ENCODE measurements around the gene FAM124B. TPM values are rescaled to one million over a fixed set of nuclear protein-coding genes. Genes with fewer than 3 reads are reported as not detected.

Gene FAM124B
- total and polyA plus RNA-seq, 2 of the 8 experiments (the other 6 are each of a cell fraction or from before 2014, with no cell fraction given) = 2.1 to 2.6 TPM

GRCh38 chr2:224382973-224383555 is 18.8 kb downstream of the FAM124B start:
- H3K79me1 ChIP-seq (ENCODE audit: low read depth, low read length) = no peaks in the 10 kb centered on the region
- H2BK120ac ChIP-seq (replicated peaks; ENCODE audit: low read depth, low read length) = no peak overlapping the region
- no peak overlapping the region for H3K4ac ChIP-seq (replicated peaks; ENCODE audit: insufficient read length, low read depth, low read length)
- H3K4me2 ChIP-seq (ENCODE audit: insufficient read depth in 1 of 2, low read depth in 2 of 2, low read length in 2 of 2) = no peak overlapping the region
- no peak overlapping the region for H4K8ac ChIP-seq (ENCODE audit: extremely low read depth, insufficient read depth, low read length)
- no peak overlapping the region for H2AK5ac ChIP-seq (ENCODE audit: low read depth, low read length)
- DNase-seq (ENCODE audit: low read depth in 1 of 2, low spot score in 2 of 2) (no peak), FAIRE-seq (no peak)
- no peak overlapping the region for H3K9ac ChIP-seq (replicated peaks in 1 of 4; ENCODE audit: extremely low read depth in 1 of 4, low read depth in 3 of 4, low read length in 3 of 4)
- no peaks in the 10 kb centered on the region for H3K4me1 ChIP-seq (replicated peaks in 1 of 4; ENCODE audit: control insufficient read depth in 3 of 4, insufficient read depth in 4 of 4, low read length in 3 of 4)
- WGBS, 2 experiments (ENCODE audit: extremely low coverage in 1 of 2, insufficient coverage in 1 of 2, insufficient read length in 1 of 2, insufficient replicate concordance in 2 of 2, low coverage in 1 of 2, low lambda C conversion rate in 2 of 2, missing lambda C conversion rate in 1 of 2) = 88% methylated on average over 9 of the region's 9 CpGs; no CpG with 5 or more reads in 1 of the 2 experiments
- no peak overlapping the region for H2BK20ac ChIP-seq (ENCODE audit: low read length)
- H3K27me3 ChIP-seq (replicated peaks in 1 of 4; ENCODE audit: control insufficient read depth in 3 of 4, extremely low read depth in 1 of 4, insufficient read depth in 3 of 4, low read length in 3 of 4) = no peaks in the 10 kb centered on the region
- CTCF ChIA-PET (ENCODE audit: partially characterized antibody) = interaction anchor here (3.3 kb wide), 1 partner anchor 14 kb away, joined by 19 read pairs; no protein-coding TSS in a partner anchor
- TF ChIP-seq HDAC6 (IDR thresholded peaks at IDR 0.05; ENCODE audit: low read depth, low read length) (no peak), KDM1A (IDR thresholded peaks at IDR 0.05; ENCODE audit: borderline replicate concordance, low read length) (no peak), SP2 (IDR thresholded peaks at IDR 0.05; ENCODE audit: low read length) (no peak), TCF12 (IDR thresholded peaks at IDR 0.05; ENCODE audit: low read depth, low read length) (no peak), GABPA (IDR thresholded peaks at IDR 0.05; ENCODE audit: borderline replicate concordance, insufficient read depth, low read length) (no peak), FOSL1 (IDR thresholded peaks at IDR 0.05; ENCODE audit: insufficient read depth, low read depth, low read length) (no peak), ASH2L (IDR thresholded peaks at IDR 0.05; ENCODE audit: low read length) (no peak), TBP (IDR thresholded peaks at IDR 0.05; ENCODE audit: low read depth, low read length) (no peak), YY1 (IDR thresholded peaks at IDR 0.05; ENCODE audit: low read depth, low read length) (no peak), BCL11A (IDR thresholded peaks at IDR 0.05; ENCODE audit: low read depth in 2 of 2, low read length in 2 of 2) (no peak)
- no peak overlapping the region for H2BK5ac ChIP-seq (ENCODE audit: low read depth, low read length)
- H3K18ac ChIP-seq (ENCODE audit: extremely low read depth, low read length) = no peak overlapping the region
- no peak overlapping the region for H3K27ac ChIP-seq (ENCODE audit: low read depth, low read length)
- no peaks in the 10 kb centered on the region for H3K9me3 ChIP-seq (ENCODE audit: insufficient read depth in 2 of 2, low read depth in 1 of 2, low read length in 1 of 2)
- H3K14ac ChIP-seq (ENCODE audit: insufficient read length) = no peak overlapping the region
- no peaks in the 10 kb centered on the region for H3K79me2 ChIP-seq (ENCODE audit: control insufficient read depth in 1 of 2, insufficient read depth in 2 of 2, low read length in 2 of 2)
- no peak overlapping the region for H2BK12ac ChIP-seq (ENCODE audit: low read depth, low read length)
- no peak overlapping the region for H2BK15ac ChIP-seq (ENCODE audit: low read length)
- no peak overlapping the region for H2AFZ ChIP-seq (ENCODE audit: low read length)
- H4K91ac ChIP-seq (replicated peaks; ENCODE audit: insufficient read length, low read length) = no peak overlapping the region
- H4K20me1 ChIP-seq (replicated peaks in 1 of 2; ENCODE audit: control insufficient read depth in 1 of 2, insufficient read depth in 2 of 2, low read length in 2 of 2) = no peaks in the 10 kb centered on the region
- H3K4me3 ChIP-seq (ENCODE audit: extremely low read depth in 1 of 4, insufficient read depth in 2 of 4, low read depth in 3 of 4, low read length in 4 of 4) = no peak overlapping the region
- POLR2A ChIA-PET (ENCODE audit: partially characterized antibody) = no interaction called here
- no peaks in the 10 kb centered on the region for H3K23me2 ChIP-seq (ENCODE audit: low read depth, low read length)
- H3K36me3 ChIP-seq (ENCODE audit: control insufficient read depth in 2 of 4, insufficient read depth in 4 of 4, low read length in 3 of 4) = no peaks in the 10 kb centered on the region
- H3K56ac ChIP-seq (replicated peaks; ENCODE audit: insufficient read length, low read depth, low read length) = no peak overlapping the region
- H3K23ac ChIP-seq (ENCODE audit: insufficient read length) = no peak overlapping the region
- no peak overlapping the region for H4K5ac ChIP-seq (ENCODE audit: insufficient read length, low read depth, low read length)

All from H1 (cell line).